AG04450 (cell line): ENCODE results near the gene ATP11A. TPM values are rescaled to one million over a fixed set of nuclear protein-coding genes. Genes with fewer than 3 reads are reported as not detected.

ENCODE experiments used
- CTCF ChIA-PET: fragments of 300-600, 350-600 bp; formaldehyde crosslinking; extraction: SDS; loops from one replicate; lab custom pipeline; 2022; ENCODE audit warnings: antibody characterized with exemption, inconsistent platforms; lab: Charles Lee
- POLR2A ChIA-PET: fragments of 350-600 bp; formaldehyde crosslinking; extraction: SDS; loops from one replicate; lab custom pipeline; 2021; ENCODE audit warnings: antibody characterized with exemption, inconsistent platforms; lab: Yijun Ruan, JAX
- DNase-seq: peaks from one replicate; pipeline ENCODE4 v3.0.0-alpha.2; 2011; ENCODE audit warnings: low read depth, low spot score
- H3K27ac ChIP-seq: one replicate; pipeline ENCODE4 v1.5.1; 2012; ENCODE audit warnings: low read depth, low read length, control low read depth
- H3K27me3 ChIP-seq: one replicate; pipeline ENCODE4 v1.6.0; 2012; ENCODE audit warnings: low read length; ENCODE audit not compliant: control insufficient read depth, insufficient read depth
- H3K4me3 ChIP-seq: 2 replicates; pipeline ENCODE4 v1.5.1; 2011; ENCODE audit warnings: mild to moderate bottlenecking, low read depth, low read length, control low read depth
- H3K9me3 ChIP-seq: 2 replicates; pipeline ENCODE4 v1.5.1; 2012; ENCODE audit warnings: low read length; ENCODE audit not compliant: control insufficient read depth, insufficient read depth
- polyA plus RNA-seq: library from polyadenylated mRNA; depleted of rRNA; stranded (reverse); fragments of >200 nt; gene quantifications from 2 replicates; pipeline ENCODE4 v1.2.3, GENCODE V29; 2011
- TF ChIP-seq, protein P1 (sequence below): IDR thresholded peaks from 2 replicates; pipeline ENCODE4 v1.5.1; 2011; ENCODE audit warnings: low read depth, low read length, control low read depth, inconsistent platforms

ATP11A gene
- polyA plus RNA-seq, 1 experiment: 5.8 TPM

GRCh38 chr13:112903606-112904195 is 213.9 kb downstream of the ATP11A start:
- Histone ChIP-seq H3K27me3 (peaks cover 53% of the 10 kb centered on the region), H3K9me3 (peaks cover 20% of the 10 kb centered on the region), H3K4me3 (no peak overlapping the region), H3K27ac (no peak overlapping the region)
- TF ChIP-seq, protein P1, sequence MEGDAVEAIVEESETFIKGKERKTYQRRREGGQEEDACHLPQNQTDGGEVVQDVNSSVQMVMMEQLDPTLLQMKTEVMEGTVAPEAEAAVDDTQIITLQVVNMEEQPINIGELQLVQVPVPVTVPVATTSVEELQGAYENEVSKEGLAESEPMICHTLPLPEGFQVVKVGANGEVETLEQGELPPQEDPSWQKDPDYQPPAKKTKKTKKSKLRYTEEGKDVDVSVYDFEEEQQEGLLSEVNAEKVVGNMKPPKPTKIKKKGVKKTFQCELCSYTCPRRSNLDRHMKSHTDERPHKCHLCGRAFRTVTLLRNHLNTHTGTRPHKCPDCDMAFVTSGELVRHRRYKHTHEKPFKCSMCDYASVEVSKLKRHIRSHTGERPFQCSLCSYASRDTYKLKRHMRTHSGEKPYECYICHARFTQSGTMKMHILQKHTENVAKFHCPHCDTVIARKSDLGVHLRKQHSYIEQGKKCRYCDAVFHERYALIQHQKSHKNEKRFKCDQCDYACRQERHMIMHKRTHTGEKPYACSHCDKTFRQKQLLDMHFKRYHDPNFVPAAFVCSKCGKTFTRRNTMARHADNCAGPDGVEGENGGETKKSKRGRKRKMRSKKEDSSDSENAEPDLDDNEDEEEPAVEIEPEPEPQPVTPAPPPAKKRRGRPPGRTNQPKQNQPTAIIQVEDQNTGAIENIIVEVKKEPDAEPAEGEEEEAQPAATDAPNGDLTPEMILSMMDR: no peak
- ChIA-PET CTCF (no interaction called here), POLR2A (no interaction called here)
- DNase-seq: no peak

DNA sequence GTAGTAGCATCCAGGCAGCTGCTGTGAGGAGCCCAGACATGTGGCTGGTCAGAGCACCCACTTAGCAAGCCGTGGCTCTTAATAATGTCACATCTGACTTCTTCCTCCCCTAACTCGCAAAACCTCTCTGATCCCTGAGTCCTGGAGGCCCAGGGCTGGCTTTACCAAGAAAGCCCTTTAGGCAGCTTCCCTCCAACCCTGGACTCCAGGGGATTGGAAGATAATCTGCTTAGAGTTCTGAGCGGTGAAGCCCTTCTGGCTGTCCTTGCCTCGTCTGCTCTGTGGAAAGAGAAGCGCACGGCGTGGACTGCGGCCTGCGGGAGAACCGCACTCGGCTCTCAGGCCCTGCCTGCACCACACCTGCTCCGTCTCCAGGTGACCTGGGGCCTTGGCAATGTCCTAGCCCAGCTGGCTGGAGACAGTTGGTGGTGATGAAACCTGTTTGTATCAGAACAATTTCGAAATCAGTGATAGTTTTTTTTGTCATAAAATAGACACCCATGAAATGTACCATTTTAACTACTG is 214.7 kb downstream of the ATP11A start:
- Histone ChIP-seq H3K9me3 (peaks cover 20% of the 10 kb centered on the region), H3K27ac (no peak overlapping the region), H3K27me3 (peaks cover 54% of the 10 kb centered on the region), H3K4me3 (no peak overlapping the region)
- ChIA-PET CTCF (no interaction called here), POLR2A (no interaction called here)
- no peak for DNase-seq
- TF ChIP-seq, protein P1: no peak

- H3K4me3 ChIP-seq: no peak overlapping the region
- no peak overlapping the region for H3K27ac ChIP-seq
- POLR2A ChIA-PET: no interaction called here
- peaks cover 20% of the 10 kb centered on the region for H3K9me3 ChIP-seq
- DNase-seq: no peak
- peaks cover 49% of the 10 kb centered on the region for H3K27me3 ChIP-seq
- TF ChIP-seq, protein P1: no peak
- CTCF ChIA-PET: no interaction called here
Measured at GRCh38 chr13:112905086-112905485, 215.2 kb downstream of the ATP11A start.

GRCh38 chr13:112905619-112905989 is 215.8 kb downstream of the ATP11A start:
- H3K27ac ChIP-seq: no peak overlapping the region
- no peak for DNase-seq
- ChIA-PET POLR2A (no interaction called here), CTCF (no interaction called here)
- TF ChIP-seq, protein P1: no peak
- peaks cover 47% of the 10 kb centered on the region for H3K27me3 ChIP-seq
- peaks cover 20% of the 10 kb centered on the region for H3K9me3 ChIP-seq
- H3K4me3 ChIP-seq: no peak overlapping the region

DNA sequence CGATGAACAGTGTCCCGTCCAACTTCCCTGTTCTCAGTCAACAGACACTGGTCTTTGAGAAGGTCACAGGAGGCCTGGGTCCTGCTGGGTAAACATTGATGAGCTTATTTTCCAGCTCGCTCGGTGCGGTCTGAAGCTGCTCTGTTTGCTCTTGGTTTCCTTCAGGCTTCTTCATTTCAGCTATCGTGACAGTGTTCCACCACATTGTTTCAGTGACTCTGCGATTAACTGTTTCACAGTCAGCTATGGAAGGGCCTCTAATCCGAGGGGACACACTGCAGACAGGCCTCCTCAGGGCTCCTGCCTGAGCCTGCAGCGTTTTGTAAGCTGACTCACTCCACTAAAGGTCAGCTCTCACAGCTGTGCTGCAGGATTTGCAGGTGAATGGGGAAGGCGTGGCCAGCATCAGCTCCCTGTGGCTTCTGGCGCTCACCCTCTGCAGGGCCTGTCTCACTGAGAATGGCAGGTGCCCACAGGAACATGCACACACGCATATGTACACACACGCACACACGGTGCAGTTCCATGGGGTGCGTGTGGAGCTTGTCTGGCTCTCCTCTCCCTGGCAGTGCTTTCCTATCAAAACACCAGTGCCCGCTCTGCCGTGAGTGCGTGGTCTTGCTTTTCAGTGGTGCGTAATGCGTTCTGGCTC is 216.3 kb downstream of the ATP11A start:
- no peak overlapping the region for H3K27ac ChIP-seq
- ChIA-PET POLR2A (no interaction called here), CTCF (no interaction called here)
- TF ChIP-seq, protein P1: no peak
- H3K9me3 ChIP-seq: peaks cover 20% of the 10 kb centered on the region
- no peak for DNase-seq
- no peak overlapping the region for H3K4me3 ChIP-seq
- H3K27me3 ChIP-seq: peaks cover 43% of the 10 kb centered on the region
